ENCODE measurements around the gene ARSA. TPM values are rescaled to one million over a fixed set of nuclear protein-coding genes. Genes with fewer than 3 reads are reported as not detected.

The ARSA gene
- total RNA-seq, 1 experiment from 2014 or later: 16.4 TPM

- TF ChIP-seq CTCF (IDR thresholded peaks at IDR 0.05 in 2 of 3, conservative IDR thresholded peaks at IDR 0.05 in 1 of 3; ENCODE audit: borderline replicate concordance in 1 of 3, insufficient read depth in 1 of 3, low read depth in 2 of 3, low read length in 2 of 3) (no peak), EZH2phosphoT487 (IDR thresholded peaks at IDR 0.05; ENCODE audit: borderline replicate concordance) (no peak)
These were observed 6.5 kb downstream of the ARSA start (continued) for GRCh38 chr22:50621356-50621880.

GRCh38 chr22:50620593-50621355, 7.2 kb downstream of the ARSA start:
- no peaks in the 10 kb centered on the region for H4K20me1 ChIP-seq (ENCODE audit: insufficient read depth)
- ChIA-PET POLR2A (interaction anchor here (0.7 to 0.8 kb wide), 2 partner anchors 18 to 95 kb away, joined by 3 read pairs; partner anchors contain the start of gene SCO2), CTCF (interaction anchor here (0.6 to 2.3 kb wide), 10 partner anchors 10 to 369 kb away, joined by 3 to 16 read pairs (median 3); partner anchors contain the start of genes CHKB, HDAC10 and SCO2), RAD21 (ENCODE audit: low non-redundant PET in 1 of 2, low total read pairs in 2 of 2, uncharacterized antibody in 2 of 2, unreplicated experiment in 2 of 2) (interaction anchor here (0.7 to 1.0 kb wide), 5 partner anchors 45 to 206 kb away, joined by 3 to 4 read pairs (median 3); no protein-coding TSS in a partner anchor)
- no peaks in the 10 kb centered on the region for H3K9me2 ChIP-seq (ENCODE audit: insufficient read depth)
- TF ChIP-seq TCF7L2 (IDR thresholded peaks at IDR 0.05; ENCODE audit: borderline replicate concordance, extremely low read depth, insufficient read depth, insufficient read length) (no peak), ELF1 (IDR thresholded peaks at IDR 0.05; ENCODE audit: borderline replicate concordance, low read depth) (no peak), SIN3A (IDR thresholded peaks at IDR 0.05; ENCODE audit: low read depth) (no peak), ZBTB33 (IDR thresholded peaks at IDR 0.05; ENCODE audit: extremely low read depth, insufficient replicate concordance, low read length) (no peak), JUND (IDR thresholded peaks at IDR 0.05) (no peak), FOSL1 (IDR thresholded peaks at IDR 0.05; ENCODE audit: low read depth) (no peak), REST (IDR thresholded peaks at IDR 0.05; ENCODE audit: low read depth) (no peak), POLR2A (IDR thresholded peaks at IDR 0.05; ENCODE audit: borderline replicate concordance, extremely low read depth, insufficient read depth, insufficient read length) (no peak), YY1 (IDR thresholded peaks at IDR 0.05; ENCODE audit: extremely low read depth, insufficient replicate concordance, low read depth, low read length) (no peak), ATF3 (IDR thresholded peaks at IDR 0.05) (no peak), ZFX (IDR thresholded peaks at IDR 0.05) (no peak)
- BruUV-seq (replicated peaks): no TSS peak
- H3K36me3 ChIP-seq (ENCODE audit: control insufficient read depth in 1 of 2, insufficient read depth in 2 of 2, low read length in 2 of 2): no peaks in the 10 kb centered on the region
- peak overlapping the region; percentile 32 to 53 for H3K4me3 ChIP-seq (replicated peaks in 1 of 2; ENCODE audit: low read depth in 1 of 2, low read length in 2 of 2)
- peaks cover 6% of the 10 kb centered on the region; the same call in 1 of the 2 replicates for H3K27me3 ChIP-seq (ENCODE audit: insufficient read depth, low read length)
- no peak overlapping the region for H3K27ac ChIP-seq (ENCODE audit: low read depth, low read length)
- intact Hi-C loops (cut with micrococcal nuclease): loop anchor here (1.0 to 5.0 kb wide), 2 partner anchors 44 to 88 kb away; partner anchors contain the start of gene TYMP
- peak overlapping the region; percentile 95 for H2AFZ ChIP-seq (ENCODE audit: low read depth, low read length, poor library complexity, severe bottlenecking)
- no peaks in the 10 kb centered on the region for H3K9me3 ChIP-seq (ENCODE audit: control insufficient read depth in 1 of 2, insufficient read depth in 1 of 2, low read depth in 1 of 2, low read length in 2 of 2)
- H3K9ac ChIP-seq (ENCODE audit: low read length): peak overlapping the region; percentile 34; the same call in 1 of the 2 replicates
- no peaks in the 10 kb centered on the region for H3K79me2 ChIP-seq (ENCODE audit: insufficient read depth, low read length)
- H3K4me1 ChIP-seq (ENCODE audit: control insufficient read depth in 1 of 2, insufficient read depth in 2 of 2, low read length in 2 of 2): peaks cover 5 to 34% of the 10 kb centered on the region in 2 experiments; a peak in 3 of 4 replicates
- H3K4me2 ChIP-seq (ENCODE audit: low read length): peak overlapping the region; percentile 89
- peak; percentile 82 for ATAC-seq
- no peak for DNase-seq (ENCODE audit: low read depth, low spot score)
